HG03521 (cell line): ENCODE results near the gene BPTF.
"Not testable (repeated sequence)": the region's sequence is repeated elsewhere in the genome, so short reads cannot be mapped to it uniquely, and the experiment has no call there.

Experiments
- ATAC-seq: cut with Tn5 transposase; IDR thresholded peaks from one replicate; pipeline ENCODE4 v1.9.1; 2021; ENCODE audit warnings: mild to moderate bottlenecking, moderate library complexity; ENCODE audit not compliant: unreplicated experiment

BPTF gene

DNA sequence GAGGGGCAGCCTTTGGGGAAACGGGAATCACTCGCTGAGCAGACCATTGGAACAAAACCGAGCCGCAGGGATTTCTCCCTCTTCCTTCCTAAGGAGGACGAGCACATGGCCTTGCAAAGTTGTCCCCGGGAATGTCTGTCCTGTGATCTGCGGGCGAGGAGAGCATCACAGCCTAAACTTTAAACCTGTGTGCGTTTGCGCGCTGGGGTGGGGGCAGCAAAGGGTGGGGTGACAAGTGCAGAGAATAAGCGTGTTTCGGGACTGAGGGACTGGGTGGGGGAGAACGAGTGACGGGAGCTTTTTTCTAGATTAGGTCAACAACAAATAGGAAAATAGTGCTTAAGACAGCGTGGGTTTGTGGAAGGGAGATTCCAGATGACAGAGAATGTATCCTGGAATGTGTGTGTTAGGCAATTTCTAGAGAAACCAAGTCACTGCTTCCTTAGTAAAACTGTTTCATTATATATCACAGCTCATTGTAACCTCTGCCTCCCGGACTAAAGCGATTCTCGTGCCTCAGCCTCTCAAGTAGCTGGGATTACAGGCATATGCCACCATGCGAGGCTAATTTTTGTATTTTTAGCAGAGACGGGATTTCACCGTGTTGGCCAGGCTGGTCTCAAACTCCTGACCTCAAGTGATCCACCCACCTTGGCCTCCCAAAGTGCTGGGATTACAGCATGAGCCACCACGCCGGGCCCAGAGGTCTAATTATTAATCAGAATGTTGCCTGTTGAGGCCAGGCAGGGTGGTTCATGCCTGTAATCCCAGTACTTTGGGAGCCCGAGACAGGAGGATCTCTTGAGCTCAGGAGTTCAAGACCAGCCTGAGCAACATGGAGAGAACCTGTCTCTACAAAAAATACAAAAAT, 171.2 kb downstream of the BPTF start, which contains the start of gene C17orf58:
Gene C17orf58, minus strand, starts transcription at position 169 of the 871 bp plus-strand sequence. CDS start 271 bp downstream, outside the sequence.
- not testable (repeated sequence) for ATAC-seq

DNA sequence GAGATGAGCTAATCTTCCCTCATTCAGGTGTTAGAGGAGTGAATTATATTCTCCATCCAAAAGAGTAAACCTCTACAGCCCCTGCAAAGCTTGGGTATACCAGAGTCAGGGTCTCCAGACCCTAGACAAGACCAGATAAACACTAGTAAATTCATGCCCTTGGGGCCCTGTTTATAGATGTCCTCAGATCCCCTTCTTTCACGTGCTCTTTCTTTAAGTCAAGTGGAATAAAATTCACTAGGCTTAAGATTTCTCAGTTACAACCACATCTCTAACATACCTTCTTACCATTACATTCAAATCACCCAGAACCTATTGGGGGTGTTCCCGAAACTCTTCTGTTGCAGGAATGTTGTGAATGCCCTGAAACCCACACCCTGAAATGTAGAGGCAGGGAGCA, 173.2 kb downstream of the BPTF start:
- ATAC-seq = no peak

DNA sequence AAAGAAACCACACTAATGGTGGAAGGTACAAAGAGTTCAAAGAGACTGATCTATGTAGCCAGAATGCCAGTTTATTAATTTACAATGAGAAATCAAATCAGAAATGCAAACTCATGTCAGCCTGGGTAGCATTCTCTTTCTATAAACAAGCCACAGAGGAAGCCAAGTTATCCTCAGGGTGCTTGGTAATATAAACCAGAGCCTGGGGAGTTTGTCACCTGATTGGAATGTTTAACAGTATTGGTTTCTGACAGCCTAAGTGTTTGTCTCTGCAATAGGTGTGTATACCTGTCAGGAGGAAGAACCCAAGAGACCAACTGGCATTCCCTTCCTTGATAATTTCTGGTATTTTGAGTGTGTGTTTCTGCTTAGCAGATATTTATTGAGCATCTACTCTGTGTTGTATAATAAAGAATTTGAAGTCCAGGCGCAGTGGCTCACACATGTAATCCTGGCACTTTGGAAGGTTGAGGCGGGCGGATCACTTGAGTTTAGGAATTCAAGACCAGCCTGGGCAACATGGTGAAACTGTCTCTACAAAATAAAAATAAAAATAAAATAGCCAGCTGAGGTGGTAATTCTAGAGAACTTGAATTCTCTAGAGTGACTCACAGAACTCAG, 174.1 kb downstream of the BPTF start:
- ATAC-seq = no peak

DNA sequence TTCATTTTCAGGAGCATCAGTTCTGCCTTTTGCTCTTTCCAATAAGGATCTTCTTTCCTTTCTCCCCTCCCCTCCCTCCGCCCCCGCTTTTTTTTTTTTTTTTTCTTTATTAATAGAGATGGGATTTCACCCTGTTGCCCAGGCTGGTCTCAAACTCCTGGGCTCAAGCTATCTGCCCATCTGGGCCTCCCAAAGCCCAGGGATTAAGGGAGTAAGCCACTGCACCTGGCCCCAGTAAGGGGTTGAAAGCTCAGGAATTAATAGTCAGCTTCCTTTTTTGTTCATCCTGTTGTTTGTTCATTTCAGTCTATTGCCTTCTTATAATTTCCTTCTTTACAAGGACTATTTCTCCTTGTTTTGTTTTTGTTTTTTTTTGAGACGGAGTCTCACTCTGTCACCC, 178.9 kb downstream of the BPTF start:
- no peak for ATAC-seq

DNA sequence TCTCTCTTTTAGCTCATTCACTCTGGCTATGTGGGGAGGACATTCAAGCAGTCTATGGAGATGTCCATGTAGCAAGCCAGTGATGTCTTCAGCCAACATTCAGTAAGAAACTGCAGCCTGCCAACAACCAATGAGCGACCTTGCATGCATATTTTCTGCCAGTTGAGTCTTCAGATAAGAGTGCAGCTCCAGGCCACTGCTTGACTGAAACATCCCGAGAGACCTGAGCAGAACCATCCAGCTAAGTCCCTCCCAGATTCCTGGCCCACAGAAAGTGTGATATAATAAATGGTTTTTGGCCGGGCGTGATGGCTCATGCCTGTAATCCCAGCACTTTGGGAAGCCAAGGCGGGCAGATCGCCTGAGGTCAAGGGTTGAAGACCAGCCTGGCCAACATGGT, 181.5 kb downstream of the BPTF start:
- ATAC-seq = no peak

DNA sequence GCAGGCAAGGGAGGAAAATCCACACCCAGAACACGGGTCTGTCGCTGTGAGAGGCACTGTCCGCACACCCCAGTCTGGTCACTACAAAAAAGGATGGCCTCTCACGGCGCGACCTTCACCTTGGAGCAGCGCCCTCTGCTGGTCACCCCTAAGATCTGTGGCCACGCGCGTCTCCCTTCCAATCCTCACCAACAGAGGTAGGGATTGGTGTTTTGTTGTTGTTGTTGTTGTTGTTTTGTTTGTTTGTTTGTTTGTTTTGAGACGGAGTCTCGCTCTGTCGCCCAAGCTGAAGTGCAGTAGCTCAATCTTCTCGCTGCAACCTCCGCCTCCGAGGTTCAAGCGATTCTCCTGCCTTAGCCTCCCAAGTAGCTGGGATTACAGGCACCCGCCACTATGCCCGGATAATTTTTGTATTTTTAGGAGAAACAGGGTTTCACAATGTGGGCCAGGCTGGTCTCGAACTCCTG, 185.9 kb downstream of the BPTF start:
- no peak for ATAC-seq

DNA sequence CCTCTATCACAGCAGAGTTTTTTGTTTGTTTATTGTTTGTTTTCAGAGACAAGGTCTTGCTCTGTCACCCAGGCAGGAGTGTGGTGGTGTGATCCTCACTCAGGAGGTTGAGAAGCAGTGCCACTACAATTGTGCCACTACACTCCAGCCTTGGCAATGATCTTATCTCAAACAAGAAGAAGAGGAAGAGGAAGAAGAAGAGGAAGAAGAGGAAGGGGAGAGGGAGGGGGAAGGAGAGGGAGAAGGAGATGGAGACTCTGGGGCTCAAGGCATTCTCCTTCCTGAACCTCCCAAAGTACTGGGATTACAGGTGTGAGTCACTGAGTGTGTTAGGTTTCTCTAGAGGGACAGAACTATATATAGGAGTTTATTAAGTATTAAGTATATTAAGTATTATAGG, 188.1 kb downstream of the BPTF start:
- ATAC-seq = no peak

DNA sequence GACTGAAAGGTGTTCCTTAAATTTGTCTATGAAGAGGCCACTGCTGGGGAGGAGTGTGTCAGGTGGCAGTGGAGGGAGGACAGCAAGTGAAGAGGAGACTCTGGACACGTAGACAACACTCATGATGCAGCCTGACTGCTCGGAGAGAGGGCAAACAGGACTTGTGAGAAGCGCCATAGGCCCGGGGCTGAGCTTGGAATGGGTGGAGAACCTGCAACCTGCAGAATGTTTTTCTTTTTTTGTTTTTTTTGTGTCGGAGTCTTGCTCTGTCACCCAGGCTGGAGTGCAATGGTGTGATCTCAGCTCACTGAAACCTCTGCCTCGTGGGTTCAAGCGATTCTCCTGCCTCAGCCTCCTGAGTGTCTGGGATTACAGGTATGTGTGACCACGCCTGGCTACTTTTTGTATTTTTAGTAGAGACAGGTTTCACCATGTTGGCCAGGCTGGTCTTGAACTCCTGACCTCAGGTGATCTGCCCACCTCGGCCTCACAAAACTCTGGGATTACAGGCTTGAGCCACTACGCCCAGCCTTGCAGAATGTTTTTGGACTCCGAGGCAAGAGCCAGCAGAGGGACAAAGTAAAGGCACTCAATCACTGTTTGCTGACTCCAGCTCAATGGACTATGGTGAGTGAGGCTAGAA, 189.9 kb downstream of the BPTF start:
- no peak for ATAC-seq

DNA sequence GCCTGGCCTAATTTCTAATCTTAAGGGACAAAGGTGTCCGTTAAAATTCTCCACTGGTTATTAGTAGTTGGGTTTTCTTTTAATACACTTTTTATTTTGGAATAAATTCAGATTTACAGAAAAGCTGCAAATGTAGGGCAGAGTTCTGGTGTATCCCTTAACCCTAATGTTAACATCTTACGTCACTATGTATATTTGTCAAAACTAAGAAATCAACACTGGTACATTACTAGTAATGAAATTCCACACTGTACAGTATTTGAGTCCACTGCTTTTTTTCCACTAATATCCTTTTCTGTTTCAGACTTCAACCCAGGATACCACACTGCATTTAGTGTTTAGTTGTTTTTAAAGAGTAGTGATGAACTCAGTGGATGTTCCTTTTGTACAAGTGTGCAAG, 191.5 kb downstream of the BPTF start:
- ATAC-seq = no peak

DNA sequence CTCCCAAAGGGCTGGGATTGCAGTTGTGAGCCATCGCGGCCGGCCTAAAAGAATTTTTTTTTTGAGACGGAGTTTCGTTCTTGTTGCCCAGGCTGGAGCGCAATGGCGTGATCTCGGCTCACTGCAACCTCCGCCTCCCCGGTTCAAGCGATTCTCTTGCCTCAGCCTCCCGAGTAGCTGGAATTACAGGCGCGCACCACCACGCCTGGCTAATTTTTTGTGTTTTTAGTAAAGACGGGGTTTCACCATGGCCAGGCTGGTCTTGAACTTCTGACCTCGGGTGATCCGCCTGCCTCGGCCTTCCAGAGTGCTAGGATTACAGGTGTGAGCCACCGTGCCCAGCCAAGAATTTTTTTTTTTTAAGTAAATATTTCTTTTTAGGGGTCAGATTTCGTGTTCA, 193.2 kb downstream of the BPTF start:
- not testable (repeated sequence) for ATAC-seq

DNA sequence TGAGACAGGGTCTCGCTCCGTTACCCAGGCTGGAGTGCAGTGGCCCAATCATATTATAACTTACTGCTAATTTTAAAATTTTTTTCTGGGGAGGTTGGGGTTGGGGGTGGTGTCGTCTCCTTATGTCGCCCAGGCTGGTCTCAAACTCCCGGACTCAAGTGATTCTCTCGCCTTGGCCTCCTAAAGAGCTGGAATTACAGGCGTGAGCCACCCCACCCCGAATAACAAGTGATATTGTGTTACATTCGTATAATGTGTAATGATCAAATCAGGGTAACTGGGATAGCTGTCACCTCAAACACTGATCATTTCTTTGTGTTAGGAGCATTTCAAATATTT, 194.0 kb downstream of the BPTF start:
- ATAC-seq = no peak

DNA sequence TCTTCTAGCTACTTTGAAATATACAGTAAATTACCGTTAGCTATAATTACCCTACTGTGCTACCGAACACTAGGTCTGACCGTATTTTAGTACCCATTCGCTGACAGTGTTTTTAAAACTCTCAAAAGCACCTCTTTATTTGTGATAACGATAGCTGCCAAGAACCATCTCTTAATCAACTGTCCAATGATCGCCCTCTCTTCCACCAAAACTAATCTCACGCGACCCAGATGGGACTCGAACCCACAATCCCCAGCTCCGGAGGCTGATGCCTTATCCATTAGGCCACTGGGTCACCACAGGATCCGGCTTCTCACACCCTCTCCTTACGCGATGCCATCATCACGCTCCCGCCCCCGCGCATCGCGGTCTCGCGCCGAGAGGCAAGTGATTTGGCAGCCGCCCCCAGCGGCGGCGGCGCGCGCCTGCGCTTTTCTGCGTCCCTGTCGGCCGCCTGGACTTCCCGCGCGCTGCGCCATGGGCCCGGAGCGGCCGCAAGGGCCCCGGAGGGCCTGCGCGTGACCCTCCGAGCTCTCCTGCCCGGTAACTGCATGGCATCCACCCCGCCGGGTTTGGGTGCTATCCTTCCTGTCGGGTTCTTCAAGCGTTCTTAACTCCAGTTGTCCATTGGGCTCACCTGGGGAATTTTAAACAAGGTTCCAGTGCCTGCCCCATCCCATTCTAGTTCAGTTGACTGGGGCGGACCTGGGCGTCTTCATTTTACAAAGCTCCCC, 194.5 kb downstream of the BPTF start:
- ATAC-seq = peak; percentile 80

DNA sequence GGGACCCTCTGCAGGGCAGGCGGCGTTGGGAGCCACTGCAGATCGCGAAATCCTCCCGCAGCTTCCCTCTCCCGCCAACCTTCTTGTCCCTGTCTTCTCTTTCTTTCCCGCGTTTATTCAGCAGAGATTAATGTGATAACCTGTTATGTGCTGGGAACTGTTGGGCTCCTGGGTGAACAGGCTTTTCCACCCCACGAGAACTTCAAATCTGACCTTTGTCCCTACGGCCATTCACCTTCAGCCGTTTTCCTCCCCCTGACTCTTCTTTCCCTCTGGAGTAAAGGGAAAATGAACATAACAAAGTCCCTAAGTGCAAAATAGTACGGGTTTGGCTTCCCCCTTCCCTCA, 195.1 kb downstream of the BPTF start:
- no peak for ATAC-seq

DNA sequence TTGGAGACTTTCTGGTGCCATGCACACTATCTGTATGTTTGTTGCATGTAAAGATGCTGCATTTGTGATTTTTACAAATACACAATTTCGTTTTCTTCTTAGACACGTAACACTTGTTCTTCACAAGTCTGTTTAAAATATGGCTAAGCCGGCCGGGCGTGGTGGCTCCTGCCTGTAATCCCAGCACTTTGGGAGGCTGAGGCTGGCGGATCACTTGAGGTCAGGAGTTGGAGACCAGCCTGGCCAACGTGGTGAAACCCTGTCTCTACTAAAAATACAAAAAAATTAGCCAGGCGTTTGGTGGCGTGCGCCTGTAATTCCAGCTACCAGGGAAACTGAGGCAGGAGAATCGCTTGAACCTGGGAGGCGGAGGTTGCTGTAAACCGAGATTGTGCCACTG, 195.5 kb downstream of the BPTF start:
- not testable (repeated sequence) for ATAC-seq

DNA sequence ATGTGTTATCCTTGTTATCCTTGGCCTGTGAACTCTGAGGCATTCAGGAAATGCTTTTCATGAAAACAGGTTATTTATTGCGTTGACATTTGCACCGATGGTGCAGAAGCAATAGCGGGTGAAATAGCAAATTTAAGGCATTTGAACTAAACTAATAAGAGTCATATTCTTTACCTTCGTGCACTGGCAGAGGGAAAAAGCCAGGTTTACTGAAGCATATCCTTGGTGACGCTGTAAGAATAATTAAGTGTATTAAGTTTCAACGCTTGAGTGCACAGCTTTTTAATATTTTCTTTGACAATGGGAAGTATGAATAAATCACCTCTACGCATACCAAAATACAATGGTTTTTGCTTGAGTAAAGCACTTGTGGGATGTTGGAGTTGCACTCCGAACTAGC, 196.7 kb downstream of the BPTF start:
- ATAC-seq = no peak

DNA sequence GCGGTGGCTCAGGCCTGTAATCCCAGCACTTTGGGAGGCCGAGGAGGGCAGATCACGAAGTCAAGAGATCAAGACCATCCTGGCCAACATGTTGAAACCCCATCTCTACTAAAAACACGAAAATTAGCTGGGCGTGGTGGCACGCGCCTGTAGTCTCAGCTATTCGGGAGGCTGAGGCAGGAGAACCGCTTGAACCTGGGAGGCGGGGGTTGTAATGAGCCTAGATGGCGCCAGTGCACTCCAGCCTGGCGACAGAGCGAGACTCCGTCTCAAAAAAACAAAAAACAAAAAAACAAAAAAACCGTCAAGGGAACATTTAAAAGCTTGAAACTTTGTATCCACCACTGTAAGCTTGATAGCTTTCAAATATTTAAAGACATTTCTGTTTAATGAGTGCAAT, 197.2 kb downstream of the BPTF start:
- ATAC-seq = not testable (repeated sequence)

DNA sequence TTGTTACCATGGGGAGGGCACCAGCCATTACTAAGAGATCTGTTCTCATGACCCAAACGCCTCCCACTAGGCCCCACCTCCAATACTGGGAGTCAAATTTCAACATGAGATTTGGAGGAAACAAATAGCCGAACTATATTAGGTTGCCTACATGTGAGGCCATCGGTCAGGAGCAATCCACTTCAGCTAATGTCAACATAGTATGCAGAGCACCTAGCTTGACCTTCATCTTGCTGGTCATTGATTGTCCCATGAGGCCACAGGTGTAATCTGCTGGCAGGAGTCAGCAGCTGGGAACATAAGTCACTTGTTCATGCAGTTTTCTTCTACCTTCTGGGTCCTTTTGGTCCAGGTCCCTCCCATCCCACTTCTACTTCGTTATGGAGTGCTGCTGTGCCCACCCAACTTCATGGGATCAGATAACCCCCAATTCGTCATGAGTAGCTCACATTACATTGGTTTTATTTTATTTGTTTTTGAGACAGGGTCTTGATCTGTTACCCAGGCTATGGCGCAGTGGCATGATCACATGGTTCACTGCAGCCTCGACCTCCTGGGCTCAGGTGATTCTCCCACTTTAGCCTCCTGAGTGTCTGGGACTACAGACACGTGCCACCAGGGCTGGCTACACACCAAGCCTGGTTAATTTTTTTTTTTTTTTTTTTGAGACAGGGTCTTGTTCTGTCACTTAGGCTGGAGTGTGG, 204.4 kb downstream of the BPTF start:
- no peak for ATAC-seq
